OCI-LY1 (cell line): ENCODE measurements around the gene CKAP2L.

Experiments used
- EZH2 ChIP-seq: fragments of 200-600 bp; sonication (generic), shearing (Covaris generic); IDR thresholded peaks from 2 replicates; pipeline ENCODE4 v1.8.0; 2017; ENCODE audit warnings: borderline replicate concordance, mixed run types, mild to moderate bottlenecking, antibody characterized with exemption, low read length, moderate library complexity, mixed read lengths
- TF ChIP-seq, protein P1 (sequence below): fragments of 200-600 bp; sonication (generic), shearing (Covaris generic); IDR thresholded peaks from 2 replicates; pipeline ENCODE4 v1.5.1; 2017; ENCODE audit warnings: mild to moderate bottlenecking, antibody characterized with exemption, low read length, moderate library complexity, mixed read lengths

DNA sequence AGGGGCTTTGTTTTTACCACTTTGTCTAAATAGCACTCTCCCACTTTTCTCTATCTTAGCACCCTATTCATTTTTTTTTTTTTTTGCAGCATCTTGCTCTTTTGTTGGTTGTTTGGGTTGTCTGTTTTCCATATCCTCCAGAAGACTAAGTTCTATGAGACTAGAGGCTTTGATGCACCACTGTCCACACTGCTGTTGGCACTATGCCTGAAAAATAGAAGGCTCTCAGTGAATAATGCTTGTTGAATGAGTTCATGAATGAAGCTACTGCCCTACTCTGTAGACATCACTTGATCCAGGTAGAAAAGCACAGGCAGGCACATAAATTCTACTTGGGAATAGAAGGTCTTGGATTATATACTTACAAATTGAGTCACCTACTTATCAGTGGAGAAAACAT, 12.6 kb upstream of the CKAP2L start:
- TF ChIP-seq, protein P1, sequence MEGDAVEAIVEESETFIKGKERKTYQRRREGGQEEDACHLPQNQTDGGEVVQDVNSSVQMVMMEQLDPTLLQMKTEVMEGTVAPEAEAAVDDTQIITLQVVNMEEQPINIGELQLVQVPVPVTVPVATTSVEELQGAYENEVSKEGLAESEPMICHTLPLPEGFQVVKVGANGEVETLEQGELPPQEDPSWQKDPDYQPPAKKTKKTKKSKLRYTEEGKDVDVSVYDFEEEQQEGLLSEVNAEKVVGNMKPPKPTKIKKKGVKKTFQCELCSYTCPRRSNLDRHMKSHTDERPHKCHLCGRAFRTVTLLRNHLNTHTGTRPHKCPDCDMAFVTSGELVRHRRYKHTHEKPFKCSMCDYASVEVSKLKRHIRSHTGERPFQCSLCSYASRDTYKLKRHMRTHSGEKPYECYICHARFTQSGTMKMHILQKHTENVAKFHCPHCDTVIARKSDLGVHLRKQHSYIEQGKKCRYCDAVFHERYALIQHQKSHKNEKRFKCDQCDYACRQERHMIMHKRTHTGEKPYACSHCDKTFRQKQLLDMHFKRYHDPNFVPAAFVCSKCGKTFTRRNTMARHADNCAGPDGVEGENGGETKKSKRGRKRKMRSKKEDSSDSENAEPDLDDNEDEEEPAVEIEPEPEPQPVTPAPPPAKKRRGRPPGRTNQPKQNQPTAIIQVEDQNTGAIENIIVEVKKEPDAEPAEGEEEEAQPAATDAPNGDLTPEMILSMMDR, result no peak
- TF ChIP-seq EZH2, result no peak
